Type B pancreatic cell (in vitro differentiated cells): ENCODE data around the gene ADAMTS10. TPM values are rescaled to one million over a fixed set of nuclear protein-coding genes. Genes with fewer than 3 reads are reported as not detected.
"Not testable (repeated sequence)": the region's sequence is repeated elsewhere in the genome, so short reads cannot be mapped to it uniquely, and the experiment has no call there.

Source experiments
- DNase-seq: peaks from one replicate; pipeline ENCODE4 v3.0.0; 2021; ENCODE audit warnings: mixed read lengths; ENCODE audit not compliant: unreplicated experiment; ENCODE audit errors: extremely low spot score
- H3K27ac Mint-ChIP-seq: 2 replicates; pipeline ENCODE4 v1.8.0; 2021; ENCODE audit warnings: mild to moderate bottlenecking, mixed read lengths
- H3K27me3 Mint-ChIP-seq: 2 replicates; pipeline ENCODE4 v1.8.0; 2021; ENCODE audit warnings: mixed read lengths
- H3K36me3 Mint-ChIP-seq: 2 replicates; pipeline ENCODE4 v1.8.0; 2021; ENCODE audit warnings: mixed read lengths
- H3K4me1 Mint-ChIP-seq: one replicate; pipeline ENCODE4 v1.8.0; 2021; ENCODE audit warnings: mixed read lengths; ENCODE audit not compliant: unreplicated experiment
- H3K4me3 Mint-ChIP-seq: 2 replicates; pipeline ENCODE4 v1.8.0; 2021; ENCODE audit warnings: mild to moderate bottlenecking, mixed read lengths
- H3K9me3 Mint-ChIP-seq: 2 replicates; pipeline ENCODE4 v1.8.0; 2021; ENCODE audit warnings: mixed read lengths
- CTCF ChIP-seq: fragments of 200-600 bp; sonication (generic); conservative IDR thresholded peaks from 2 replicates; pipeline ENCODE4 v1.5.0; 2021; ENCODE audit warnings: antibody characterized with exemption, mild to moderate bottlenecking
- total RNA-seq: library from RNA; stranded (reverse); gene quantifications from 2 replicates; pipeline ENCODE4 v1.2.1, GENCODE V29; 2021; ENCODE audit warnings: low replicate concordance

The ADAMTS10 gene
- total RNA-seq, 1 donor from 2014 or later: 59.2 TPM

- Mint-ChIP-seq H3K4me1 (no peaks in the 10 kb centered on the region), H3K36me3 (no peaks in the 10 kb centered on the region), H3K27ac (no peak overlapping the region), H3K9me3 (peaks cover 5% of the 10 kb centered on the region), H3K27me3 (peaks cover 9% of the 10 kb centered on the region), H3K4me3 (no peak overlapping the region)
- no peak for DNase-seq
- TF ChIP-seq CTCF: no peak
Measured at GRCh38 chr19:8640402-8641004, 30.0 kb upstream of the ADAMTS10 start.

DNA sequence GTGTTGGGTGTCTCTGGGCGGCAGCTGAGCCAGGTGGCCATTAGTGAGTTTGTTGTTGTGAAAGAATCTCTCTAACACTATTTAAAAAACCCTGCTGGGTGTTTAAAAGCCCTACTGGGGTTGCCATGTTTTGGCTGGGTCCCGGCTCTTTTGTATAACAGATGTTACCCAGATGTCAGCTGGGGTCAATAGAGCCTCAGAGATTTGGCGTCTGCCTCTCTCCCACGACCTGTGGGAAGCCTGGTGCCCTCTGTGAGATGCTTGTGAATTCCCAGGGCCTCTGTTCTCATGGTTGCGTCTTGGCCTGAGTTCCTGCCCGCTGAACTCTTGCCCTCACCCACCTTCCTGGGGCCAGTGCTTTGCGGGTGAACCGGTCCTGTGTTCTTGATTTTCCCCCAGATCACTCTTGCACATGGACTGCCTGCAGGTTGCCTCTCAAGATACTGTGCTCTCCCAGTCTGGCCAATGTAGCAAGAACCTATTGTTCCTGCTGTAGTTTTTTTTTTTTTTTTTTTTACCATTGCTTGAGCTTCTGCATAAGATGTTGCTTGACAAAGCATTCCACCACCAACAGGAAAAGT is 29.4 kb upstream of the ADAMTS10 start:
- TF ChIP-seq CTCF: no peak
- H3K9me3 Mint-ChIP-seq: peaks cover 5% of the 10 kb centered on the region
- H3K36me3 Mint-ChIP-seq: no peaks in the 10 kb centered on the region
- H3K4me1 Mint-ChIP-seq: no peaks in the 10 kb centered on the region
- H3K4me3 Mint-ChIP-seq: no peak overlapping the region
- DNase-seq: no peak
- H3K27me3 Mint-ChIP-seq: peaks cover 9% of the 10 kb centered on the region
- no peak overlapping the region for H3K27ac Mint-ChIP-seq

DNA sequence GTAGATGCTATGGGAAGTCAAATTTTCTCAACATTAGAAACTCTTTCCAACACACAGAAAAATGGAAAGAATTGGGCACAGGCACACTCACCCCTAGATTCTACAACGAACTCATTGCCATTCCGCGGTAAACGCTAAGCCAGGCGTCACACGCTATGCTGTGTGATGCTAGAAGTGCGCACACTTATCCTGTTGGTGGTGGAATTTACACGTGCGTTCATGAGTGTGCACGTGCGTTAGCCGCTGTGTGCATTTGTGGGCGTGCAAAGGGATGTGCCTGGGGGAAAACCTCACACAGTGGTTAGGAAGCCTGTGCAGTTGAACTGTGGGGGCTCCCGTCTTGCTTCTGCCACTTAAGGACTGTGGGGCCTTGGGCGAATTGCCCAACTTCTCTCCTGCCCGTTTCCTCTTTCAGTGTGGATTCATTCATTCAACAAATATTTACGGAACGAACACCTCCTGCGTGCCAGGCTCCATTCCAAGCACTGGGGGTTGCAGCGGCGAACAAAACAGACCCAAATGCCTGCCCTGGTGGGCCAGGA is 27.6 kb upstream of the ADAMTS10 start:
- H3K9me3 Mint-ChIP-seq: peaks cover 5% of the 10 kb centered on the region
- H3K36me3 Mint-ChIP-seq: no peaks in the 10 kb centered on the region
- no peaks in the 10 kb centered on the region for H3K4me1 Mint-ChIP-seq
- no peak overlapping the region for H3K4me3 Mint-ChIP-seq
- DNase-seq: no peak
- TF ChIP-seq CTCF: no peak
- H3K27ac Mint-ChIP-seq: no peak overlapping the region
- H3K27me3 Mint-ChIP-seq: peaks cover 4% of the 10 kb centered on the region

GRCh38 chr19:8637070-8637469 is 26.6 kb upstream of the ADAMTS10 start:
- H3K4me3 Mint-ChIP-seq, H3K27ac Mint-ChIP-seq, H3K4me1 Mint-ChIP-seq, H3K36me3 Mint-ChIP-seq, H3K9me3 Mint-ChIP-seq, H3K27me3 Mint-ChIP-seq, DNase-seq: not testable (repeated sequence)

- H3K4me1 Mint-ChIP-seq: no peaks in the 10 kb centered on the region
- no peaks in the 10 kb centered on the region for H3K36me3 Mint-ChIP-seq
- DNase-seq: no peak
- no peak for TF ChIP-seq CTCF
- no peak overlapping the region for H3K4me3 Mint-ChIP-seq
- H3K9me3 Mint-ChIP-seq: no peaks in the 10 kb centered on the region
- H3K27ac Mint-ChIP-seq: no peak overlapping the region
- H3K27me3 Mint-ChIP-seq: peaks cover 5% of the 10 kb centered on the region
Measured at GRCh38 chr19:8635422-8635821, 24.9 kb upstream of the ADAMTS10 start.

GRCh38 chr19:8631425-8631819 is 20.9 kb upstream of the ADAMTS10 start:
- no peak for DNase-seq
- Mint-ChIP-seq H3K36me3 (no peaks in the 10 kb centered on the region), H3K27ac (no peak overlapping the region), H3K27me3 (peaks cover 8% of the 10 kb centered on the region), H3K4me3 (no peak overlapping the region), H3K4me1 (no peaks in the 10 kb centered on the region), H3K9me3 (no peaks in the 10 kb centered on the region)
- no peak for TF ChIP-seq CTCF
